Hematopoietic multipotent progenitor cell (in vitro differentiated cells): ENCODE measurements around the gene MCM3AP. TPM values are rescaled to one million over a fixed set of nuclear protein-coding genes. Genes with fewer than 3 reads are reported as not detected.

Experiments
- DNase-seq, 3 donors: peaks; one replicate each; pipeline ENCODE4 v3.0.0-alpha.2; 2011 to 2015; ENCODE audit warnings: low read depth in 2 of 3, low spot score in 2 of 3
- total RNA-seq: library from RNA; depleted of rRNA; stranded (reverse); fragments of >200 nt; gene quantifications from one replicate; pipeline ENCODE4 v1.2.3, GENCODE V29; 2012

Gene MCM3AP
- total RNA-seq, 1 donor, result 83.2 TPM

DNA sequence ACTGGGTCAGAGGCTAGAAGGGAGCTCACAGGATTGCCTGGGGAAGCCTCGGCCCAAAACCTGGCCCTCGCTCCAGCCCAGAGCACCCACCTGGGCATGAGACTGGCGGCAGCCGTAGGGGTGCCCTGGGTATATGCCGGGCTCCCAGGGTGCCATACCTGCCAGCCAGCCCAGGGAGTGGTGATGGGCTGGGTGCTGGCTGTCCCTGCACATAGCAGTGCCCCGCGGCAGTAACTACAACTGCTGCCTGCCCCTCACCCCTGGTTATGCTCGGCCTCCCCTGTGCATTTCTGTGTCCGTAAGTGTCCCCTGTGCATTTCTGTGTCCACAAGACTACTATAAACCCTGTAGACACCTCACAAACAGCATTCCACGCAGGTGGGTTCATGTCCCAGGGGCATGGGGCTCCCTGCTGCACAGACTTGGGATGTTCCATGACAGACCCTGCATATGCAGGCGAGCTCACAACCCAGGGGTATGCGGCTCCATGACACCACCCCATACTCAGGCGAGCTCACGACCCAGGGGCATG is 95.4 kb downstream of the MCM3AP start:
- no peak for DNase-seq

DNA sequence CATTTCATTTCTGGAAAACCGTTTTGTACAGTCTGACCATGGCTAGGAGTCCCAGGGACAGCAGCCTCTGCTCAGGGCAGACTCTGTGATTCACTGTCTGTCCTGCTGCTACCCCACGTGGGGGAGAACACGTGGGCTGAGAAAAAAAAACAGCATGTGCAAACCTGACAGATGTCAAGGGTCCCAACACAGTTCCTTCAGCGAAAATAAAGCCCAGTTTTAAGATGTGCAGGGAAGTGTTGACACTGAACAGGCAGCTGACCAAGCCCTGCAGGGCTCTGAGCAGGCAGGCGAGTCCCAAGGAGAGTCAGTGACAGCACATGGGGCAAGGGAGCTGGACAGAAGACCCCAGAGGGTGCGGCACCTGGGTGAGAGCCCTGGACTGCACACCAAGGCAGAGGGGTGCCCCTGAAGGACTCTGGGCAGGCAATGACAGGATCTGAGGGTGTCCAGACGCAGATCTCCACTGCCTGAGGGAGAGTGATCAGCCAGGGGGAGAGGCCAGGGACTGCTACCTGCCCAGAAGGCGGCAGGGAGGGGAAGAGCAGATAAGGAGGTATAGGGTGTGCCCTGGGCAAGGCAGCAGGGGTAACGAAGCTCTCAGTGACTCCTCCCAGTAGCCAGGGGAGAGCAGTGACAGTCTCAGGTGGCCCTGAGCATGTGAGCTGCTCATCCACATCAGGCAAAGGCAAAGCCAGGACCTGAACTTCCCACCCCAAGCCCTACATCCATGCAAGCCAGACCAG is 96.0 kb downstream of the MCM3AP start:
- DNase-seq, result no peak

DNA sequence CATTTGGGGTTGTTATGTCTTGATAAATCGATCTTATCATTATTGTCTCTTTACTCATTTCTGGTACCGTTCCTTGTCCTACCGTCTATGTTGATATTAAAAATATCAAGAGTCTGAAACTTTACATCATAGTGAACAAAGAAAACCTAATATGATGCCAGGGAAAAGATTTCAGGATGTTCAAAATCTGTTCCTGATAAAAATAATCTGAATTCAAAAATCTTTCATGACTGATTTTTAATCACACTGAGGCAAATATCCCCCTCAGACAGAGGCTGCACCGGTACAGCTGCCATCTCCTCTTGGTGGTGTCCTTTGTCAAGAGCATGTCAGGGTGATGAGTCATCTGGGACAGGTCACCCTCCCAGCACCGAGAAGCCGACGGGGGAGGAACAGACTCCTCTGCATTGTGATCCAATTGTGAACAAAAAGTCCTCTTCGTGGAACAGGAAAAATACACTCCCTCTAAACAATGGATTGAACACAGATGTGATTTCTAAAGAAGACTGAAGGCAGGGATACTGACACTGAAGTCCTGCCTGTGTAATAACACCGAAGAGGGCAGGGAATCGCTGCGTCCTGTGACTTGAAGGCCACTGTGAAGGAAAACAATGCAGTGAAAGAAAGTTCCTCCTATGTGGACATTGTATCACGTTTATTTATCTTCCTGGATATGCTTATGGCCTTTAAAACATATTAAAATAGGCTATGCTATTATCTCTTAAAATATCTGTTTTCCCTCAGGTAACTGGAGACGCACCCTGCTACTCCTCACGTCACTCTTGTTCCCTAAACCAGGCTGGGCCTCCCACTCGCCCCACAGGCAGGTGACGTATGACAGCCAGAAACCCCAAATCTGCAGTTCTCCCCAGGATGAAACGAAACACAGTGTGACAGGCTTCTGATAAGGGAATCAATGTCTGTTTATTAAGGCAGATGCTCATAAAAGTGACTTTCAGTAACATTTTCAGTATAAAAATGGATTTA is 96.9 kb downstream of the MCM3AP start:
- DNase-seq, result no peak

DNA sequence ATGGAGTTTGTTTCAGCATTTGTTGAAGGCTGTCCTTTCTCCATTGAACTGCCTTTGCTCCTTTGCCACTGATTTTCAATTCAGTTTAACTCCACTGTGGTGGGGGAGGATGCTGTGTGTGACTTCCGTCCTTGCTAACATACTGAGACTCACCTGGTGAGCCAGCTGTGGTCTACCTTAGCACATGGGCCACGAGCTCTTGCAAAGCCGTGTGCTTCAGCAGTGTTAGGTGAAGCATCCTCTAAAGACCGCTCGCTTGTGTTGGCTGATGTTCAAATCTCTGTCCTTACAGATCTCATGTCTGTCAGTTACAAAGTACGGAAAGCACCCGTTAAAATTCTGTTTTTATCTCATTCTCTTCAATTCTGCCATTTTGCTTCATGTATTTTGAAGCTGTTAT is 97.6 kb downstream of the MCM3AP start:
- DNase-seq, result no peak

DNA sequence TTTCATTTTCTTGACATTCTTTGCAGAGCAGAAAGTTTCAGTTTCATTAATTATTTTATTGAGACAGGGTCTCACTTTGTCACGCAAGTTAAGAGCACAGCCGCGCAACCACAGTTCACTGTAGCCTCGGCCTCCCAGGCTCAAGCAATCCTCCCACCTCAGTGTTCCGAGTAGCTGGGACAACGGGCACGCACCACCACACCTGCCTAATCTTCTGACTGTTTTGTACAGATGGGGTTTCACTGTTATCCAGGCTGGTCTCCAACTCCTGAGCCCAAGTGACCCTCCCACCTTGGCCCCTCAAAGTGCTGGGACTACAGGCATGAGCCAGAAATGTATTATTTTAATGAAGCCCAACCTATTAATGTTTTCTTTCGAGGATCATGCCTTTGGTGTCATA is 98.2 kb downstream of the MCM3AP start:
- DNase-seq, result no peak

DNA sequence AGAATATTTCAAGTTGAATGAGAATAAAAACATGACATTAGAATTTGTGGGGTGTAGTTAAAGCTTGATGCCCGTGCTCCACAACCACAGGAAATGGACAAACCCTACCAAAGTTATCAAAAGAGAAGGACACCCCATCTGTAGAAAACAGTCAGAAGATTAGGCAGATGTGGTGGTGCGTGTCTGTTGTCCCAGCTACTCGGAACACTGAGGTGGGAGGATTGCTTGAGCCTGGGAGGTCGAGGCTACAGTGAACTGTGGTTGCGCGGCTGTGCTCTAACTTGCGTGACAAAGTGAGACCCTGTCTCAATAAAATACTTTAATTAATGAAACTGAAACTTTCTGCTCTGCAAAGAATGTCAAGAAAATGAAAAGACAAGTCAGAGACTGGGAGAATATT is 99.7 kb downstream of the MCM3AP start:
- no peak for DNase-seq

Other genes with a start within 250 kb of the MCM3AP start
- gene COL6A2, start 187.5 kb downstream of the MCM3AP start, total RNA-seq, result 11.3 TPM
- gene FTCD, start 130.0 kb downstream of the MCM3AP start, total RNA-seq, result 0.54 TPM
- gene SPATC1L, start 101.2 kb downstream of the MCM3AP start, total RNA-seq, result 21.5 TPM
- 41.7 TPM for gene LSS, start 56.8 kb downstream of the MCM3AP start, total RNA-seq
- 7.3 TPM for gene YBEY, start 731 bp upstream of the MCM3AP start, total RNA-seq
- 13.5 TPM for gene C21orf58, start 38.3 kb upstream of the MCM3AP start, total RNA-seq
- gene PCNT, start 38.5 kb upstream of the MCM3AP start, total RNA-seq, result 36.9 TPM
- gene DIP2A, start 173.3 kb upstream of the MCM3AP start, total RNA-seq, result 61.7 TPM